ENCODE results near the gene NIT1. TPM values are rescaled to one million over a fixed set of nuclear protein-coding genes. Genes with fewer than 3 reads are reported as not detected.

Gene NIT1
- total RNA-seq, 4 donors from 2014 or later, result 28.3 to 58.2 (median 39.6) TPM

- DNase-seq (ENCODE audit: low spot score in 2 of 2), result no peak
- 86% methylated on average over 4 of the region's 4 CpGs for WGBS
- no peak overlapping the region for H3K4me3 ChIP-seq
- no peaks in the 10 kb centered on the region for H3K9me3 ChIP-seq
- H3K36me3 ChIP-seq, result peaks cover 43% of the 10 kb centered on the region
- peaks cover 32% of the 10 kb centered on the region for H3K4me1 ChIP-seq
- no peaks in the 10 kb centered on the region for H3K27me3 ChIP-seq
- H3K27ac ChIP-seq, result no peak overlapping the region
- TF ChIP-seq POLR2A (IDR thresholded peaks at IDR 0.05), result no peak
These were observed 10.9 kb downstream of the NIT1 start for GRCh38 chr1:161128591-161129420.

- no peak for DNase-seq (ENCODE audit: low spot score in 2 of 2)
- Histone ChIP-seq H3K36me3 (peaks cover 29% of the 10 kb centered on the region), H3K27ac (no peak overlapping the region), H3K27me3 (no peaks in the 10 kb centered on the region), H3K4me1 (peaks cover 37% of the 10 kb centered on the region), H3K9me3 (no peaks in the 10 kb centered on the region), H3K4me3 (no peak overlapping the region)
- WGBS, result 54% methylated on average over 1 of the region's 1 CpG
- TF ChIP-seq POLR2A (IDR thresholded peaks at IDR 0.05) (no peak), EP300 (IDR thresholded peaks at IDR 0.05) (no peak), CTCF (IDR thresholded peaks at IDR 0.05) (no peak), POLR2AphosphoS5 (IDR thresholded peaks at IDR 0.05) (no peak)
These were observed 12.4 kb downstream of the NIT1 start for GRCh38 chr1:161130266-161130665.

GRCh38 chr1:161131523-161132409 is 13.9 kb downstream of the NIT1 start:
- peak overlapping the region; percentile 98 for H3K27ac ChIP-seq
- H3K4me1 ChIP-seq, result peaks cover 37% of the 10 kb centered on the region
- H3K9me3 ChIP-seq, result no peaks in the 10 kb centered on the region
- TF ChIP-seq CTCF (IDR thresholded peaks at IDR 0.05), result no peak
- TF ChIP-seq POLR2A (IDR thresholded peaks at IDR 0.05), result no peak
- TF ChIP-seq EP300 (IDR thresholded peaks at IDR 0.05), result no peak
- TF ChIP-seq POLR2AphosphoS5 (IDR thresholded peaks at IDR 0.05), result no peak
- no peaks in the 10 kb centered on the region for H3K27me3 ChIP-seq
- no peak for DNase-seq (ENCODE audit: low spot score in 2 of 2)
- 3% methylated on average over 22 of the region's 22 CpGs for WGBS
- peak overlapping the region; percentile 88 for H3K4me3 ChIP-seq
- peaks cover 18% of the 10 kb centered on the region for H3K36me3 ChIP-seq

- Histone ChIP-seq H3K27ac (peak within 1 kb of the TSS; percentile 98), H3K4me3 (peak within 1 kb of the TSS; percentile 88), H3K27me3 (no peaks in the 10 kb centered on the region), H3K9me3 (no peaks in the 10 kb centered on the region), H3K36me3 (peaks cover 14% of the 10 kb centered on the region), H3K4me1 (peaks cover 34% of the 10 kb centered on the region)
- TF ChIP-seq POLR2A (IDR thresholded peaks at IDR 0.05), result peak in 1 of 2 donors; percentile 61
- no peak for TF ChIP-seq EP300 (IDR thresholded peaks at IDR 0.05)
- TF ChIP-seq CTCF (IDR thresholded peaks at IDR 0.05), result no peak
- TF ChIP-seq POLR2AphosphoS5 (IDR thresholded peaks at IDR 0.05), result peak in 1 of 3 donors; percentile 86
- peak; percentile 97 for DNase-seq (ENCODE audit: low spot score in 2 of 2)
- under 1% methylated on average over 44 of the region's 68 CpGs for WGBS
These were observed 14.7 kb downstream of the NIT1 start, which contains the start of gene DEDD for GRCh38 chr1:161132410-161133219. DEDD (minus strand) TSS chr1:161132667; CDS start chr1:161124462, 8,205 bp downstream.

- no peak for DNase-seq (ENCODE audit: low spot score in 2 of 2)
- peaks cover 8% of the 10 kb centered on the region for H3K36me3 ChIP-seq
- H3K27ac ChIP-seq, result peak overlapping the region; percentile 98
- no peaks in the 10 kb centered on the region for H3K9me3 ChIP-seq
- no peak for TF ChIP-seq EP300 (IDR thresholded peaks at IDR 0.05)
- TF ChIP-seq CTCF (IDR thresholded peaks at IDR 0.05), result no peak
- no peak for TF ChIP-seq POLR2AphosphoS5 (IDR thresholded peaks at IDR 0.05)
- no peak for TF ChIP-seq POLR2A (IDR thresholded peaks at IDR 0.05)
- H3K4me3 ChIP-seq, result peak overlapping the region; percentile 88
- peaks cover 31% of the 10 kb centered on the region for H3K4me1 ChIP-seq
- H3K27me3 ChIP-seq, result no peaks in the 10 kb centered on the region
- WGBS, result 3% methylated on average over 11 of the region's 11 CpGs
These were observed 15.4 kb downstream of the NIT1 start for GRCh38 chr1:161133220-161133740.

Data from suprapubic skin (tissue), 4 donors.